BE2C (cell line): ENCODE results near the gene MERTK. TPM values are rescaled to one million over a fixed set of nuclear protein-coding genes. Genes with fewer than 3 reads are reported as not detected.
"Not testable (repeated sequence)": the region's sequence is repeated elsewhere in the genome, so short reads cannot be mapped to it uniquely, and the experiment has no call there.

ENCODE experiments used
- DNase-seq: peaks from one replicate; pipeline ENCODE4 v3.0.0-alpha.2; 2020
- H3K27me3 ChIP-seq: fragments of 250-450 bp; sonication (Bioruptor Pico); 2 replicates; pipeline ENCODE4 v1.5.1; 2020; ENCODE audit warnings: mild to moderate bottlenecking
- H3K36me3 ChIP-seq: fragments of 250-450 bp; sonication (Bioruptor Pico); 2 replicates; pipeline ENCODE4 v1.5.1; 2020; ENCODE audit warnings: mild to moderate bottlenecking
- H3K4me1 ChIP-seq: fragments of 250-450 bp; sonication (Bioruptor Pico); 2 replicates; pipeline ENCODE4 v1.5.1; 2020
- H3K4me3 ChIP-seq: 2 replicates; pipeline ENCODE4 v1.5.1; 2011; ENCODE audit warnings: low read depth, low read length
- H3K9me3 ChIP-seq: fragments of 250-450 bp; sonication (Bioruptor Pico); 2 replicates; pipeline ENCODE4 v1.5.1; 2020
- CTCF ChIP-seq: IDR thresholded peaks from 2 replicates; pipeline ENCODE4 v1.5.1; 2012; ENCODE audit warnings: mild to moderate bottlenecking, low read depth, low read length
- polyA plus RNA-seq: library from polyadenylated mRNA; unstranded; fragments of >200 nt; gene quantifications from one replicate; pipeline ENCODE4 v1.2.1, GENCODE V29; 2012; ENCODE audit warnings: low read depth, missing spikeins; ENCODE audit not compliant: insufficient read length, insufficient read depth

Gene MERTK
- polyA plus RNA-seq = 0.73 TPM

GRCh38 chr2:111897924-111898702 is at the start of gene MERTK:
TSS of gene MERTK (plus strand) at chr2:111898607. CDS start at chr2:111898736, 129 bp downstream.
- DNase-seq = peak; percentile 86
- no peaks in the 10 kb centered on the region for H3K36me3 ChIP-seq
- H3K27me3 ChIP-seq = no peaks in the 10 kb centered on the region
- TF ChIP-seq CTCF = peak; percentile 35; the same call in 1 of the 2 replicates
- H3K4me3 ChIP-seq = peak within 1 kb of the TSS; percentile 69
- no peaks in the 10 kb centered on the region for H3K9me3 ChIP-seq
- no peaks in the 10 kb centered on the region for H3K4me1 ChIP-seq

GRCh38 chr2:111850646-111851045 is 47.8 kb upstream of the MERTK start:
- H3K9me3 ChIP-seq, H3K27me3 ChIP-seq, H3K4me1 ChIP-seq, H3K36me3 ChIP-seq, H3K4me3 ChIP-seq: not testable (repeated sequence)
- TF ChIP-seq CTCF = peak; percentile 38
- DNase-seq = peak; percentile 31

GRCh38 chr2:111852544-111852943 is 45.9 kb upstream of the MERTK start:
- H3K4me3 ChIP-seq, H3K9me3 ChIP-seq, H3K36me3 ChIP-seq, H3K27me3 ChIP-seq, DNase-seq, H3K4me1 ChIP-seq: not testable (repeated sequence)

GRCh38 chr2:111860005-111860404 is 38.4 kb upstream of the MERTK start:
- not testable (repeated sequence) for H3K9me3 ChIP-seq, H3K36me3 ChIP-seq, DNase-seq, H3K4me3 ChIP-seq, H3K27me3 ChIP-seq, H3K4me1 ChIP-seq

GRCh38 chr2:111865124-111865523 is 33.3 kb upstream of the MERTK start:
- not testable (repeated sequence) for H3K27me3 ChIP-seq, H3K9me3 ChIP-seq, DNase-seq, H3K4me1 ChIP-seq, H3K36me3 ChIP-seq, H3K4me3 ChIP-seq

- not testable (repeated sequence) for H3K27me3 ChIP-seq, H3K4me3 ChIP-seq, DNase-seq, H3K4me1 ChIP-seq, H3K9me3 ChIP-seq, H3K36me3 ChIP-seq
Measured at GRCh38 chr2:111872806-111873205, 25.6 kb upstream of the MERTK start.

- Histone ChIP-seq H3K27me3 (no peaks in the 10 kb centered on the region), H3K4me1 (no peaks in the 10 kb centered on the region), H3K36me3 (no peaks in the 10 kb centered on the region), H3K4me3 (peak within 1 kb of the TSS; percentile 89), H3K9me3 (no peaks in the 10 kb centered on the region)
- TF ChIP-seq CTCF = no peak
- peak; percentile 86 for DNase-seq
Measured at GRCh38 chr2:111883661-111884591, 14.5 kb upstream of the MERTK start, which contains the start of gene ANAPC1. TSS of gene ANAPC1 (minus strand) at chr2:111884193. CDS start at chr2:111880825, 3,368 bp downstream.

GRCh38 chr2:111884592-111884964 is 13.8 kb upstream of the MERTK start:
- no peak for DNase-seq
- no peaks in the 10 kb centered on the region for H3K27me3 ChIP-seq
- H3K36me3 ChIP-seq = no peaks in the 10 kb centered on the region
- peak overlapping the region; percentile 89 for H3K4me3 ChIP-seq
- no peak for TF ChIP-seq CTCF
- H3K9me3 ChIP-seq = no peaks in the 10 kb centered on the region
- H3K4me1 ChIP-seq = no peaks in the 10 kb centered on the region
